HG03432 (cell line): ENCODE data around the gene ABCC3.

Source experiments
- ATAC-seq: cut with Tn5 transposase; IDR thresholded peaks from one replicate; pipeline ENCODE4 v1.9.1; 2021; ENCODE audit warnings: mild to moderate bottlenecking, moderate library complexity; ENCODE audit not compliant: unreplicated experiment

The ABCC3 gene

DNA sequence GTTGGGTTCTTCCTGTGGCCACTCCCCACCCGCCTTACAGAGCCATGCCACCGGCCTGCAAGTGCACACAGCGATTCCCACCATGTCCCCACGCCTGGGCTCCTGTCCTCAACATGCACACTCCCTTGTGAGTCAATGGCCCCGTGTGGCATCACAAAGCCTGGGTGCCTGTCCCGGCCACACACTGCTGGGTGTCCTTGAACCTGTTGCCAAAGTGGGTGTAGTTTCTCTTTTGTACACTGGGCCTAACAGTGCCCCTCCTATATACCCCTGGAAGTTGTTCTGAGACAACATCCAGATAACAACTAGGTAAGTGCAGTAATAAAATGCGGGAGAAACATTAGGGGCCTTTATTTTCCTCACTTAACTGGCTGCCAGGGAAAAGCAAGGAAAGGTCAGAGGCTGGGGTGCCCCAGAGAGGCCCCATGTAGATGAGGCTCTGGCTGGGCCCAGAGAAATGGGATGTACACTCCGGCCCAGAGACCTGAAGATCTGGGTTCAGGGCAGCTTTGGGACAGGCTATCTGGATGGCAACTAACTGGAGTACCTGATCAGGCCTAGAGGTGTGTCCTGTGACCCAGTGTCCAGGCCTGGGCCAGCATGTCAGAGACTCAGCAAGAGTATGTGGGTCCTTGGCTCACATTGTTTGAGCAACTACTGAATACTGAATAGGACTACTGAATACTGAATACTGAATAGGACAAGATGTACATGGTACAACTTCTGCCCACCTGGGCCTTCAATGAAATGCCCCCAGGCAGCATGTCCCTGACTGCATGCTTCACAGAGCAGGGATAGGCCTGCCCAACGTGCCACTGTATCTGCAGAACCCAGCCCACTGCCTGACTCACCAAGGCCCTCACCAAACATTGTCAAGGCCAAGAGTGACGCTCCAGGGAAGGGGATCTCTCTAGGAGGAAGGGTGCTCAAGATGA lies 8.3 kb downstream of the ABCC3 start:
- ATAC-seq, result no peak

DNA sequence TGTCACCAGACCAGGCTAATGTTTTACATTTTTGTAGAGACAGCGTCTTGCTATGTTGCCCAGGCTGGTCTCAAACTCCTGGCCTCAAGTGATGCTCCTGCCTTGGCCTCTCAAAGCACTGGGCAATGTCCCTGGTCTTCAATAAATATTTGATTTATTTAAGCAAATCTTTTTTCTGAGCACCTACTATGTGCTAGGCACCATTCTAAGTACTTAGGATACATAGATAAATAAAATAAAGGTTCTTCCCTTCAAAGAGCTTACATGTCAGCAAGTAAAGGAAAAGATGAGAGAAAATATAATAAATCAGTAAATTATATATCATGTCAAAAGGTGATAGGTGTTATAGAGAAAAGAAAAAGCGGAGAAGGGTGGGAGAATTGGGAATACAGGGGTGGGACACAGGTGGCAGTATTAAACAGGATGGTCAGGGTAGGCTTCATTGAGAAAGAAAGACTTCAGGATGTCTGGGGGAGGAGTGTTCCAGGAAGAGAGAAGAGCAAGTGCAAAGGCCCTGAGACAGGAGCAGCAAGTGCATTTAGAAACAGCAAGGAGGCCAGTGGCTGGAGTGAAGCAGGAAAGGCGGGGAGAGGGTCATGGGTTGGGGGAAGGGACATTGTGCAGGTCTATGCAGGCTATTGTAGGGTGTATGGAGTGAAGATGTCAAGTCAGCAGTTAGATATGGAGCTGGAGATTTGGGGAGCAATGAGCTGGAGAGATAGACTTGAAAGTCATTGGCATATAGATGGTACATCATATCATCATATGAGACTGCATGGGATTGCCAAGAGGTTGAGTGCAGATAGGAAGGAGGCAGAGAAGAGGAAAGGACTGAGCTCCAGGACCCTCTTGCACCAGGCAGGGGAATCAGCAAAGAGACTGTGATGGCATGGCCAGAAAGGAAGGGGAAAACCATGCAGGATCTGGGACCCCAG lies 11.3 kb downstream of the ABCC3 start:
- no peak for ATAC-seq

- ATAC-seq, result no peak
These were observed 12.5 kb downstream of the ABCC3 start for GRCh38 chr17:50647187-50647586.

DNA sequence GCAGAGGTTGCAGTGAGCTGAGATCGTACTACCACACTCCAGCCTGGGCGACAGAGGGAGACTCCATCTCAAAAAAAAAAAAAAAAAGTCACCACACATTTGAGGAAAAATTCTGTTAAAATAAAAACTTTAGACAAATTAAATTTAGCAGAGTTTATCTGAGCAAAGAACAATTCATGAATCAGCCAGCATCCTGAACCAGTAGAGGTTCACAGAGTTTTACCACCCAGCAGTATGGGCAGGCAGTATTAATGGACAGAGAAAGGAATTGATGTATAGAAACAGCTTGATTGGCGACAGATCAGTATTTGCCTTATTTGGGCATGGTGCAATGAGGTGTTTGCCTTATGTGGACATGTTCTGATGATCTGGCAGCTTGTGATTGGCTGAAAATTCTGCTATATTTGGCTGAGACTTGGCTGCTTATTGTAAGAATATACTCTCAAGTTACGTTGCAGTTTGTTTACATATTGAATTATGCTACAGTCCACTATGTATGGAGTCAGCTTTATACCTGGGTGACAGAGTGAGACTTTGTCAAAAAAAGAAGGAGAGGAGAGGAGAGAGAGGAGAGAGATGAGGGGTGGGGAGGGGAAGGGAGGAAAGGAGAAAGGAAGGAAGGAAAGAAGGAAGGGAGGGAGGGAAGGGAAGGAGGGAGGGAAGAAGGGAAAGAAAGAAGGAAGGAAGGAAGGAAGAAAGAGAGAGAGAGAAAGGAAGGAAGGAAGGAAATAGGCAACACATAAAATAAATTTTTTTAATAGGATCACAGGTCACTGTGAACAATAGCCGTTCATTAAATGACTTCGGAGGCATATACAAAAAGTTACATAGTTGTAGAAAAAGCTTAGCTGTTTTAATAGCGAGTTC lies 14.6 kb downstream of the ABCC3 start:
- ATAC-seq, result no peak

GRCh38 chr17:50651661-50652060 lies 17.0 kb downstream of the ABCC3 start:
- ATAC-seq, result no peak

- no peak for ATAC-seq
These were observed 19.1 kb downstream of the ABCC3 start for GRCh38 chr17:50653738-50654137.

DNA sequence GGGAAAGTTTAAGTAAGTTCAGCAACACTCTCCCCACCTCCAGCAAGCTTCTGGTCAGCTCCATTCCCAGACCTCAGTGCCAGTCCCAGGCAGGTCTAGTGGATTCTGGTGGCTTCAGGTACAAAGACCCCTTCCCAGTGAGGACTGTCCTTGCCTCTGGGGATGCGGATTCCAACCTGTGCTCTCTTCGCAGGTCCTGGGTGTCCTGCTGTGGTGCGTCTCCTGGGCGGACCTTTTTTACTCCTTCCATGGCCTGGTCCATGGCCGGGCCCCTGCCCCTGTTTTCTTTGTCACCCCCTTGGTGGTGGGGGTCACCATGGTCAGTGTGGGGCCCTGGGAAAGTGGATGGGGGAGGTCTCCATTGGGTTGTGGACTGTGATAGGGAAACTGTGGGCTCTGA lies 21.8 kb downstream of the ABCC3 start:
- ATAC-seq, result no peak

- ATAC-seq, result no peak
These were observed 22.4 kb downstream of the ABCC3 start for GRCh38 chr17:50657054-50657453.

DNA sequence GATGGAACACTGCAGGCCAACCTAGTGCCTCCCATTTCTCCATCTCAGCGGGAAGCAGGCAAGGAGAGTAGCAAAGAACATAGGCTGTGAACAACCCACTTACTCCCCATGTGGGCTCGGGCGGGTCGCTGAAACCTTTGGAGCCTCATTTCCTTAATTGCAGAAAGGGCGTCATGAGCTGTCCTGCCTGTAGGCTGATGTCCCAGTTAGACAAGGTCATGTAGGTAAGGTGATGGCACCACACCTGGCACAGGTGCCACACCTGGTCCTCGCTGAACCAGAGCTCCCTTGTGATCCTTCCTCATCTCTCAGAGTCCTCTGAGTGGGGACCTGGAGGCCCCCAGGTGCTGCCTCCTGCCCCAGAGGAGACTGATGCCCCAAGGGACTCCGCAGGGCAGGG lies 22.9 kb downstream of the ABCC3 start:
- no peak for ATAC-seq

DNA sequence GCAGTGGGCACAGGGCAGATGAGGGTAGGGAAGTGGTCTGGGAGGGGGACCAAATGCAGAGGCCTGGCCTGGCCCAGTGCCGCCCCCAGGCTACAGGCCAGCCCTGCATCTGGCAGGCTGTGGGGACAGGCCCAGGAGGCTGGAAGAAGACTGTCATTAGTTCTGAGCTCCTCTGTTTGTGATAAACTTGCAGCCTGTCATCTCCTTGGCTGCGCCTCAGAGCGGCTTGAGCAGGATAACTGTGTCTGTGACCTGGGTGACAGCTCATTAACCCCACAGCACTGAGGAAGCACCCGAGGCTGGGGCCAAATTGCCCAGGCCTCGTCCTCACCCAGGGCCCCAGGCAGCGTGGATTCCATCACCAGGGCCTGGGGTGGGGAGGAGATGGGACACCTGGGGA lies 23.9 kb downstream of the ABCC3 start:
- no peak for ATAC-seq

GRCh38 chr17:50659179-50659578 lies 24.5 kb downstream of the ABCC3 start:
- no peak for ATAC-seq

- ATAC-seq, result no peak
These were observed 25.6 kb downstream of the ABCC3 start for GRCh38 chr17:50660042-50660886.

GRCh38 chr17:50660887-50661345 lies 26.2 kb downstream of the ABCC3 start:
- ATAC-seq, result no peak

GRCh38 chr17:50661348-50661747 lies 26.7 kb downstream of the ABCC3 start:
- ATAC-seq, result no peak

GRCh38 chr17:50661795-50662391 lies 27.2 kb downstream of the ABCC3 start:
- ATAC-seq, result no peak

GRCh38 chr17:50662632-50663225 lies 28.0 kb downstream of the ABCC3 start:
- ATAC-seq, result no peak

DNA sequence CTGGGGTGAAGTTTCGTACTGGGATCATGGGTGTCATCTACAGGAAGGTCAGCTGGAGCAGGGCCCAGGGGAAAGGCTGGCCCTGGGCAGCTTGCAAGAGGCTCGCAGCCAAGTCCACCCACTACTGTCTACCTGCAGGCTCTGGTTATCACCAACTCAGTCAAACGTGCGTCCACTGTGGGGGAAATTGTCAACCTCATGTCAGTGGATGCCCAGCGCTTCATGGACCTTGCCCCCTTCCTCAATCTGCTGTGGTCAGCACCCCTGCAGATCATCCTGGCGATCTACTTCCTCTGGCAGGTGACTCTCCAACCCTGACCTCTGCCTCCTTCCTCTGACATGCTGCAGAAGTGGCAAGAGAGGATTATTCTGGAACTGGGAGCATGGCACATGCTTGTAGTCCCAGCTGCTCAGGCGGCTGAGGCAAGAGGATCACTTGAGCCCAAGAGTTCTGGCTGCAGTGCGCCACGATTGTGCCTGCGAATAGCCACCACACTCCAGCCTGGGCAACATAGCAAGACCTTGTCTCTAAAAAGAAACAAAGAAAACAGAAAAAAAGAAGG lies 29.2 kb downstream of the ABCC3 start:
- ATAC-seq, result no peak

DNA sequence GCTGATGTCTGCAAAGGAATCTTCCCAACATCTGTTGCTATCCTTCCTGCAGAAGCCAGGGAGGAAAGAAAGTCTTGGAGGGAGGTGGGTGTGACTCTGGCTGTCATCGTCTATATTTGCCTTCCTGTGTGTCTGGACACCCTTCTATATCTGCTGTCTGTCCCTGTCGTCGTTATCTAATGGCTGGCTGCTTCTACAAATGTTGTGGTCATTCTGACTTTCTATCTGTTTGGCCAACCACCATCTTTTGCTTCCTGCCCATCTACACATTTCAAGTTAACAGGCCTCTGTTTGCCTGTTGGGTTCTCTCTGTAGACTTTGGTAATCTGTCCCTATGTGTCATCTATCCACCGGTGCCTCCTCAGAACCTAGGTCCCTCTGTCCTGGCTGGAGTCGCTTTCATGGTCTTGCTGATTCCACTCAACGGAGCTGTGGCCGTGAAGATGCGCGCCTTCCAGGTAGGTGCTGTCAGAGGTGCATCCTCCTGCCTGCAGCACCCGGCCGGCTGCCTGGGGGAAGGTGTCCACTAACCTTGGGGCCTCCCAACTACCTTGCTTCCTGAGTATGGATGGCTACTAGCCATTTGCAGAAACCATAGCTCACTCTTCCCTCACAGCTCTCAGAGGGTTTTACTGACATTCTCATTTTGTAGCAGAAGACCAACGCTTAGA lies 30.2 kb downstream of the ABCC3 start:
- ATAC-seq, result no peak
